ENCODE data around the gene MRPS27.

Gene MRPS27

DNA sequence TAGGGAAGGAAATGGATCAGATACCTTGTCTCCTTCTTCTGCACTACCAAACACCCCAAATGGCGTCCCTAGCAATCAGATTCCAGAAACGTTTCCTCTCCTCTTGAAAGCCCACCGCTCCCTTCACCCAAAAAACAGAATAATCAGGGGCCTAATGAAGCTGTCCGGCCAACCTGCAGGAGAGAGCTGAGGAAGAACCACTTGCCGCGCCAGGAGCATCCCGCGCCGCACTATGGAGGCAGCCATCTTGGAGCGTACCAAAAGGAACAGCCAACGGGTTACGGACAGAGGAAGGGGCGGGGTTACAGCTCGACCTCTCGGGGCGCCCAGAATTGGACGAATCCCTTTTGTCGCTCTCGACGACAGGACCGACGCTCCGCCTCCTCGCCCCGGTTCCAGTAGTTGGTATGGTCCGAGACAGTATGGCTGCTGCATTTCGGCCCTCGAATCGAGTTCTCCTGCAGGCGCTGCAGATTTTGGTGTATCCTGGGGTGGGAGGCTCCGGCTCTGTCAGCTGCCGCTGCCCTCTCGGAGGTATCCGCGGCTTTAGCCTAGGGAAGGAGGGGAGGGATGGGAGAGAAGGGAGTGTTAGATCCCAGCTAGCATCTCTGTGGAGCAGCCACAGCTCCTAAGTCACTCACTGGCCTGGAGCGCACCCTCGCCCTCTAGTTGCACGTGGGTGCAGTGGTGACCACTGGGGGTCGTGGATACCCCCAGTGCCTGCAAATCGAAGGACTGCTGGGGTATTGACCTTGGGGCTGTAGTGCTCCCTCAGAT lies at the start of gene MRPS27, which contains the start of gene PTCD2:
Gene MRPS27, minus strand, starts transcription at position 265 of the 777 bp plus-strand sequence. Its CDS starts 19 bp downstream, at position 246.
Gene PTCD2, plus strand, starts transcription at position 398 of the 777 bp plus-strand sequence. Its CDS starts 10 bp downstream, at position 408.
- TF ChIP-seq, protein P1, sequence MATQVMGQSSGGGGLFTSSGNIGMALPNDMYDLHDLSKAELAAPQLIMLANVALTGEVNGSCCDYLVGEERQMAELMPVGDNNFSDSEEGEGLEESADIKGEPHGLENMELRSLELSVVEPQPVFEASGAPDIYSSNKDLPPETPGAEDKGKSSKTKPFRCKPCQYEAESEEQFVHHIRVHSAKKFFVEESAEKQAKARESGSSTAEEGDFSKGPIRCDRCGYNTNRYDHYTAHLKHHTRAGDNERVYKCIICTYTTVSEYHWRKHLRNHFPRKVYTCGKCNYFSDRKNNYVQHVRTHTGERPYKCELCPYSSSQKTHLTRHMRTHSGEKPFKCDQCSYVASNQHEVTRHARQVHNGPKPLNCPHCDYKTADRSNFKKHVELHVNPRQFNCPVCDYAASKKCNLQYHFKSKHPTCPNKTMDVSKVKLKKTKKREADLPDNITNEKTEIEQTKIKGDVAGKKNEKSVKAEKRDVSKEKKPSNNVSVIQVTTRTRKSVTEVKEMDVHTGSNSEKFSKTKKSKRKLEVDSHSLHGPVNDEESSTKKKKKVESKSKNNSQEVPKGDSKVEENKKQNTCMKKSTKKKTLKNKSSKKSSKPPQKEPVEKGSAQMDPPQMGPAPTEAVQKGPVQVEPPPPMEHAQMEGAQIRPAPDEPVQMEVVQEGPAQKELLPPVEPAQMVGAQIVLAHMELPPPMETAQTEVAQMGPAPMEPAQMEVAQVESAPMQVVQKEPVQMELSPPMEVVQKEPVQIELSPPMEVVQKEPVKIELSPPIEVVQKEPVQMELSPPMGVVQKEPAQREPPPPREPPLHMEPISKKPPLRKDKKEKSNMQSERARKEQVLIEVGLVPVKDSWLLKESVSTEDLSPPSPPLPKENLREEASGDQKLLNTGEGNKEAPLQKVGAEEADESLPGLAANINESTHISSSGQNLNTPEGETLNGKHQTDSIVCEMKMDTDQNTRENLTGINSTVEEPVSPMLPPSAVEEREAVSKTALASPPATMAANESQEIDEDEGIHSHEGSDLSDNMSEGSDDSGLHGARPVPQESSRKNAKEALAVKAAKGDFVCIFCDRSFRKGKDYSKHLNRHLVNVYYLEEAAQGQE (IDR thresholded peaks at IDR 0.05; ENCODE audit: low read depth), result no peak
- TF ChIP-seq TAF1 (IDR thresholded peaks at IDR 0.05; ENCODE audit: low read depth) (peak; percentile 98), RAD21 (IDR thresholded peaks at IDR 0.05; ENCODE audit: low read depth) (no peak), CEBPB (IDR thresholded peaks at IDR 0.05) (no peak), NFIC (IDR thresholded peaks at IDR 0.05) (no peak), YY1 (IDR thresholded peaks at IDR 0.05; ENCODE audit: low read depth) (peak; percentile 98), FOXM1 (IDR thresholded peaks at IDR 0.05; ENCODE audit: borderline replicate concordance, low read depth) (no peak; the same call in 1 of the 2 replicates), CREB1 (IDR thresholded peaks at IDR 0.05; ENCODE audit: low read depth) (peak; percentile 59), TEAD4 (IDR thresholded peaks at IDR 0.05) (no peak), EGR1 (IDR thresholded peaks at IDR 0.05) (no peak), EP300 (IDR thresholded peaks at IDR 0.05; ENCODE audit: borderline replicate concordance) (peak; percentile 38; the same call in 1 of the 2 replicates), TCF12 (IDR thresholded peaks at IDR 0.05; ENCODE audit: low read depth) (no peak), ZBTB7A (IDR thresholded peaks at IDR 0.05; ENCODE audit: low read depth) (peak; percentile 85)
- TF ChIP-seq, protein P2, sequence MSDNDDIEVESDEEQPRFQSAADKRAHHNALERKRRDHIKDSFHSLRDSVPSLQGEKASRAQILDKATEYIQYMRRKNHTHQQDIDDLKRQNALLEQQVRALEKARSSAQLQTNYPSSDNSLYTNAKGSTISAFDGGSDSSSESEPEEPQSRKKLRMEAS (IDR thresholded peaks at IDR 0.05), result peak; percentile 91
- TF ChIP-seq, protein P3, sequence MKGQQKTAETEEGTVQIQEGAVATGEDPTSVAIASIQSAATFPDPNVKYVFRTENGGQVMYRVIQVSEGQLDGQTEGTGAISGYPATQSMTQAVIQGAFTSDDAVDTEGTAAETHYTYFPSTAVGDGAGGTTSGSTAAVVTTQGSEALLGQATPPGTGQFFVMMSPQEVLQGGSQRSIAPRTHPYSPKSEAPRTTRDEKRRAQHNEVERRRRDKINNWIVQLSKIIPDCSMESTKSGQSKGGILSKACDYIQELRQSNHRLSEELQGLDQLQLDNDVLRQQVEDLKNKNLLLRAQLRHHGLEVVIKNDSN (IDR thresholded peaks at IDR 0.05), result no peak

DNA sequence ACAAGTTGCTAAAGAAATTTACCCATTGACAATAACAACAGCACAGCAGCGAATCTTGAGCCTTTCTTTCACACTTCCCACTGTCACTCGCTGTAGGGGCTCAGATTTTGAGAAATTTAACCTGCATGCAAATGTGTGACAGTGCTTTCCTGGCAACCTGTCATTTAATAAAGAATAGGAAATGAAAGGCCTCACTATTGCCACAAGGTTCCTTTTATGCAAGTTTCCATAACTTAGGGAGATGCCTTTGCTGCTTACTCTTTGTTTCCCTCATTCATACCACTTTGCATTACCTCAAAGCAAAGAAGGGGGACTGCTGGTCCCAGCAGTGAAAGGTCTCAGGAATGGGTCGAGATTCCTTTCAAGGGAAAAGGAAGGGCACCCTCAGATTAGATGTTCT lies 49.7 kb upstream of the MRPS27 start:
- TF ChIP-seq CEBPB (IDR thresholded peaks at IDR 0.05) (no peak), FOXM1 (IDR thresholded peaks at IDR 0.05; ENCODE audit: borderline replicate concordance, low read depth) (no peak), YY1 (IDR thresholded peaks at IDR 0.05; ENCODE audit: low read depth) (no peak), RAD21 (IDR thresholded peaks at IDR 0.05; ENCODE audit: low read depth) (no peak), TEAD4 (IDR thresholded peaks at IDR 0.05) (no peak), EGR1 (IDR thresholded peaks at IDR 0.05) (no peak), EP300 (IDR thresholded peaks at IDR 0.05; ENCODE audit: borderline replicate concordance) (no peak), ZBTB7A (IDR thresholded peaks at IDR 0.05; ENCODE audit: low read depth) (no peak)
- TF ChIP-seq, protein P3 (IDR thresholded peaks at IDR 0.05), result no peak
- TF ChIP-seq, protein P1 (IDR thresholded peaks at IDR 0.05; ENCODE audit: low read depth), result no peak
- TF ChIP-seq, protein P2 (IDR thresholded peaks at IDR 0.05), result no peak

DNA sequence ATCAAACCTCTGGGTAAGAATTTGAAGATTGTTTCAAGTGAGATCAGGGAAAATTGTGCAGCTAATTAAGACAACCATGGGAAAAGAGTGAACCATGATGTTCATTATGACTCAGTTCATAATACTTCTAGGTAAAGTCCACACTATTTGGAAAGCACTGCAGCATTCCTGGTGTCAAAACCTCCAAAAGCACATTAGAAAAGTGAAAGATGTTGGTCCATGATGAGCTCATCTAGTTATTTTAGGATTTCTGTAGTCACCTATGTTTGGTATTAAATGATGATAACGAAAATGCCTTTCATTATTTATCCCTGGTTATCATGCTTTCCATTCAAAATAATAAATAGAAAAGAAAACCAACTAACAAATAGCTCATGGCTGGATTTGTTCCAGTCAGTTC lies 49.3 kb upstream of the MRPS27 start:
- TF ChIP-seq TEAD4 (IDR thresholded peaks at IDR 0.05) (no peak), NFIC (IDR thresholded peaks at IDR 0.05) (no peak), YY1 (IDR thresholded peaks at IDR 0.05; ENCODE audit: low read depth) (no peak), EP300 (IDR thresholded peaks at IDR 0.05; ENCODE audit: borderline replicate concordance) (no peak)

DNA sequence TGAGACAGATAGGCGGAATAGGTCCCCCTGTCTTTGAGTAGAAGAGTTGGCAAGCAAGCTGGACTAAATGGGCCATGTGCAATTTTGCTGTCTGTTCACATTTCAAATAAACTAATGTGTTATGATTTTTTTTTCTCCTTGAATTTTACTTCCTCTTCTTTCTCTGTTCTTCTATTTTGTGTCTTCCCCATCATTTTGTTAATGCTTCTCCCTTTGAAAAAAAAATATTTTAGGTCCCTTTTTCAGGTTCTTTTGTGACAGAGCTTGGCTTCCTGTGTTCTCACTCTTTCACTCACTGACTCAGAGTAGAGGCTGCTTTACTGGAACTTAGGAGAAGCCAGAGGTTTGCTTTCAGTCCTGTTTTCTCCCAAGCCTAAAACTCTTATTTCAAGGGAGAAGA lies 48.2 kb upstream of the MRPS27 start:
- TF ChIP-seq EGR1 (IDR thresholded peaks at IDR 0.05), result no peak
- TF ChIP-seq, protein P2 (IDR thresholded peaks at IDR 0.05), result no peak
- no peak for TF ChIP-seq FOXM1 (IDR thresholded peaks at IDR 0.05; ENCODE audit: borderline replicate concordance, low read depth)

DNA sequence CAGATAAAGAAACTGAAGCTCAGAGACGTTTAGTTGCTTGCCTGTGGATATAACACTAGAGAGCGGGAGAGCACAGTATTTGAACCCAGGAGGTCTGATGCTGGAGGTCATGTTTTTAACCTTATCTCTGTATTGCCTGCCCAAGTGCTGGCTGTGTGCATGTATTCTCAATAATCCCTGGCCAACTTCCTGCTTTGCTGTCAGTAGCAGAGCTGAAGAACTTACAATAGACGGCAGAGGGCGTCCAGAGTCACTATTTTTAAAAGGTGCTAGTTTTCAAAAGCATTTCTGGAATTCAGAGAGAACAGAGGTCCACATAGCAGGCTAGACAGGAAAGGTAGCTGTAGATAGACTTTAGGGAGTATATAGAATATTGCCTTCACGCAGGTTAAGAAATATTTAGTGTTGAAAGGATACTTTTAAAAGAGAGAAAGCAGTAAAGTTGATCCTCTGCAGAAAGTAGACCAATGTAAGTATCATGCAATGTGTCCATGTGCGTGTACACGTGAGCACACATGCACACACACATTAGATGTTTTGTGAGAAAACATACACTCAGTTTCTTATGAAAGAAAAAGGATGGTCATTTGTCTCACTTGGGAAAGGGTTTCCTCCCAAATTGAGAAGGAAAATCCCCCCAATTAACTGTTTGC lies 46.4 kb upstream of the MRPS27 start:
- TF ChIP-seq TCF12 (IDR thresholded peaks at IDR 0.05; ENCODE audit: low read depth) (no peak), YY1 (IDR thresholded peaks at IDR 0.05; ENCODE audit: low read depth) (no peak), TAF1 (IDR thresholded peaks at IDR 0.05; ENCODE audit: low read depth) (no peak), EP300 (IDR thresholded peaks at IDR 0.05; ENCODE audit: borderline replicate concordance) (no peak), CEBPB (IDR thresholded peaks at IDR 0.05) (no peak), TEAD4 (IDR thresholded peaks at IDR 0.05) (peak; percentile 68), RAD21 (IDR thresholded peaks at IDR 0.05; ENCODE audit: low read depth) (peak; percentile 84), EGR1 (IDR thresholded peaks at IDR 0.05) (no peak), ZBTB7A (IDR thresholded peaks at IDR 0.05; ENCODE audit: low read depth) (no peak)
- TF ChIP-seq, protein P1 (IDR thresholded peaks at IDR 0.05; ENCODE audit: low read depth), result no peak

Measured in Ishikawa (cell line).